ENCODE measurements around the gene TMPRSS11E.
"Not testable (repeated sequence)": the region's sequence is repeated elsewhere in the genome, so short reads cannot be mapped to it uniquely, and the experiment has no call there.

Gene TMPRSS11E

DNA sequence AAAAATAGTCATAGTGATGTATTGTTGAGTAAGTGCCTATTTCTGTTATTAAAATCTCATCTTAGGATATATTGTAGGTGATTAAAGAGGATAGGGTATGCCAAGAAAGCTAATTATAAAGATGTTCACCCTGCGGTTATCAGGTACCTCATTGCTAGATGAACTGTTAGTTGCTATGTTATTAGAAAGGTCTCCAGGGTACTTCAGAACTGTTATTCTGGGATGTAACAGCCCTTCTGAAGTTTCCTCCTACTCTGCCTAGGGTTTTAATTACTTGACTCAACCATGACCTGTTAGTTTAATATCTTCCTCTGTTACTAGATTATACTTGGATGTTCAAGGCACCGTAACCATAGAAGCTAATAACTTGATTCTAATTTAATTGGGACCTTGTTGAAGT, 15.4 kb downstream of the TMPRSS11E start:
- no peak for DNase-seq (ENCODE audit: low spot score)

GRCh38 chr4:68463796-68464195, 16.5 kb downstream of the TMPRSS11E start:
- DNase-seq (ENCODE audit: low spot score), result no peak

DNA sequence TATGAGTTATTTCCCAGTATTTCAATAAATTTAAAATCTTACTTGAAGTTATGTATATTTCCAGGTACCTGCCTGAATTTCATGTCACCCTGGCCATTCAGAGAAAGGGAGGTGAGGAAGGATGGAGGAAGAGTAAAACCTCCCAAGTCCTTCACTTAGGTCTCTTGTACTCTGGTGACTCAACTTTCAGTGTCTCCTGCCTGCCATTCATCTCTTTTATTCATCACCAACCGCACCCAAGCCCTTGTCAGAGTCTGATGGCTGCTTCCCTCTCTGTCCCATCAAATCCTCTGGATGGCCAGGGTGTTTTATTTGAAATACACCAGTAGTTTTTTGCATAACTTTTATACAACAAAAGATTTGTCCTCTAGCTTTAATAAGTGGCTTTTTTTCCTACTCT, 17.8 kb downstream of the TMPRSS11E start:
- no peak for DNase-seq (ENCODE audit: low spot score)

DNA sequence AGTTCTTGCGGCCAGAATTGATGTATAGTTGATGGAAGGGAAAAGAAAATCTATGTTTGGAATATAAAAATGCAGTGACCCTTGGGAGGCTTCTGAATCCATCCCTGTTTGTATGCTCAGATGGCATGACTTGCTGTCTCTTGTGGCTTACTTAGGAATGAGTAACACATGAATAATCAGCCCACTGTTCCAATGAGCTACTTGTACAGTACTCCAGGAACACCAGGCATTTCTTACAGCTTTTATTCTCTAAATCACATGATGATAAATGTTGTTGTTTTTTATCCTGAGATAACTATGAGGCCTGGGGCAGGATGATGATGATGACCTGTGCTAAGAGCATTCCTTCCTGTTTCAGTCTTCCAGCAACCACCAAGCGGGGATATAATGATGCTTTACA, 18.9 kb downstream of the TMPRSS11E start:
- DNase-seq (ENCODE audit: low spot score), result no peak

DNA sequence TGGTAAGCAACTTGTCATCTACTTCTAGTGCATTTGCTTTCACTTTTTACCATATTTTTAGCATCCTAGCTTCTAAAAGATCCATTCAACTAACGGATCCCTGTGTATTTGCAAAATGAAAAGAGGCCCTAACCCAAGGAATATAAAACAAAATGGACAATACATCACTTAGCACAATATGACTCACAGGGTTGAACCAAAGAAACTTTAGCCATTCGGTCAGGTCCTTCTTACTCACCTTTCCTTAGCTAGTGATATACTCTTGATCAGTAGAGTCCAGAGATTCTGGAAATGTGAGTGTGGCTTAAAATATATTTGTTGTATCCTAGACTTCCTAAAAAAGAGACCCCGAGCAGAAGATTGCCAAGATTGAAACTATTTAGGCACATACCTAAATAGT, 19.5 kb downstream of the TMPRSS11E start:
- DNase-seq (ENCODE audit: low spot score), result no peak

- no peak for DNase-seq (ENCODE audit: low spot score)
Measured at GRCh38 chr4:68469482-68469881, 22.2 kb downstream of the TMPRSS11E start.

DNA sequence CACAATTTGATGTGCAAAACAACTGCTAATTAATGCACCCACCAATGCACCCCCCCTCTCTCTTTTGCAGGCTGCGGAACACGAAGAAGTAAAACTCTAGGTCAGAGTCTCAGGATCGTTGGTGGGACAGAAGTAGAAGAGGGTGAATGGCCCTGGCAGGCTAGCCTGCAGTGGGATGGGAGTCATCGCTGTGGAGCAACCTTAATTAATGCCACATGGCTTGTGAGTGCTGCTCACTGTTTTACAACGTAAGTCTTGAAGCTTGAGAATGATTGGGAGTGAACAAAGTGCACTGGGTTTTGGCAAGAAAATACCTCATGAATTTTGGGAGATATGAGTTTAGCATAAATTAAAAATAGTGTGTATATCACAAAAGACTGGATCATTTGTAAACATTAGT, 28.9 kb downstream of the TMPRSS11E start:
- DNase-seq (ENCODE audit: low spot score), result no peak

DNA sequence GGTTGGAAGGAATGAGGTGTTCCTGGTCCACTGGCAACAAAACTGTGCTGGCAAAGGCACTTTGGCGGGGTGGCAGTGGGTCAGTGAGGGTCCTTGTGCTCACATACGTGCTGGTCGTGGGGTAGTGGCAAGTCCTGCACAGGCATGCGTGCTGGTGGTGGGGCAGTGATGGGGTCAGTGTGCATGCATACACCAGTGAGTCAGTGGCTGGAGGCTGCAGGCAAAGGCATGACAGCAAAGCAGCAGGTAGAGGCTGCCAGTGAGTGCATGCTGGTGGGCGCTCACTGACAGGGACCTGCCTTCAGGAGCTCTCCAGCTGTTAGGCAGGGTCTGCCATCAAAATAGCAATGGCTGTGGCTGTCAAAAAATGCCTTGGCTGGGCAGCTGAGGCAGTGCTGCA, 42.1 kb downstream of the TMPRSS11E start:
- DNase-seq (ENCODE audit: low spot score), result no peak

DNA sequence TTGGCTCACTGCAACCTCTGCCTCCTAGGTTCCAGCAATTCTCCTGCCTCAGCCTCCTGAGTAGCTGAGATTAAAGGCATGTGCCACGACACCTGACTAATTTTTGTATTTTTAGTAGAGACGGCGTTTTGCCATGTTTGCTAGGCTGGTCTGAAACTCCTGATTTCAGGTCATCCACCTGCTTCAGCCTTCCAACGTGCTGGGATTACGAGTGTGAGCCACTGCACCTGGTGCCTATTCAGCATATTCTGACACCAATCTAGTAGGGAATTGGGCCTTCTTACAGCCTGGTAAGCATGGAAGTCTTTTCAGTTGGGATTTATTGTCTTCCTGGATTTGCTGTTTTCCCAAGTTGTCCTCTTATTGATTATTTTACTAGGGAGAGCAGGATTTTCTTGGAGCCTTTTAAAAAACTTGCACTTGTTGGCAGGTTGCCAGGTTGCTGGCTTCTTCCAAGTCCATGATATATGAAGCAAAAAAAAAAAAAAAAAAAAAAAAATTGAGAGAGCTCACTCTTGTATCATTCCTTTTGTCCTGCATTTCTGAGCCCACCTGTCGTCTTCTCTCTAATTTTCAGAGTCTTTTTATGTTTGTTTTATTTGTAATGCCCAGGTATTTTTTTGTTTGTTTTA, 43.7 kb downstream of the TMPRSS11E start:
- DNase-seq (ENCODE audit: low spot score), result no peak

DNA sequence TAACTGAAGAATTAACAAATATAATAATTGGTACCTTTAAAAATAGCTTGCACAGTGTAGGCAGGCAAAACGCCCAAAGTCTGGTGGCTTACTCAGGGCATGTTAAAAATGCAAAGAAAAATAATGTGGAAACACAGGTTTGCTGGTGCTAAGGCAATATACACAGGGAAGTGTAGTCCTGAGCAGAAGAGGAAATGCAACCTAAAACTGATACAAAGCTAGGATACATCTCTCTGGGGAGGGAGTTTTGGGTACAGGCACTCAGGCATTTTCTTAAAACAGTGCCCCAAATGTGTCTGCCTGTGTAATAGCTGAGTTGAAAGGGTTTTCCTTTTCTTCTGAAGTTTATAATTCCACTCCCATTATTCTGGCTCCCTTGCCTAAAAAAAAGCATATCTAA, 47.4 kb downstream of the TMPRSS11E start:
- no peak for DNase-seq (ENCODE audit: low spot score)

- DNase-seq (ENCODE audit: low spot score), result peak; percentile 76
Measured at GRCh38 chr4:68498413-68499007, 51.2 kb downstream of the TMPRSS11E start.

DNA sequence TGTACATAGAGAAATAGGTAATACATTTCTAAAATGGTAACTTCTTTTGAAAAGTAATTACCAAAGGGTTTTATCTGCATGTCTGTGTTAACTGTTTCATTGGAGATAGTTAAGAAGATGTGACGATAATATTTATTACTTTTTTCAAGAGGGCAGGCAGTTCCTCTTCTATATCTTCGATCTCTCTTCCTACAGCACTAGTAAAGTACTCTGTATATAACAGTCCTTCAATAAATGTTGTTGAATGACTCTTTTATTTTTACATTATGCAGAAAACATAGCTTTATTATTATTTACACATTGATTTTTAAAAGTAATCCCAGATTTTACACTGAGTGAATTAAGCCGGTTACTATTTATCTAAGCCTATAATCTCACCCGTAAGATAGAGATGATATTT, 51.8 kb downstream of the TMPRSS11E start:
- DNase-seq (ENCODE audit: low spot score), result no peak

DNA sequence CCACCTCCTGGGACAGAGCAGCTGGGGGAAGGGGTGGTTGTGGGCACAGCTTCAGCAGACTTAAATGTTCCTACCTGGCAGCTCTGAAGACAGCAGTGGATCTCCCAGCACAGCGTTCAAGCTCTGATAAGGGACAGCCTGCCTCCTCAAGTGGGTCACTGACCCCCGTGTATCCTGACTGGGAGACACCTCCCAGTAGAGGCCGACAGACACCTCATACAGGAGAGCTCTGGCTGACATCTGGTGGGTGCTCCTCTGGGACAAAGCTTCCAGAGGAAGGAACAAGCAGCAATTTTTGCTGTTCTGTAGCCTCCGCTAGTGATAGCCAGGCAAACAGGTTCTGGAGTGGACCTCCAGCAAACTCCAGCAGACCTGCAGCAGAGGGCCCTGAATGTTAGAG, 56.2 kb downstream of the TMPRSS11E start:
- DNase-seq (ENCODE audit: low spot score), result not testable (repeated sequence)

- DNase-seq (ENCODE audit: low spot score), result peak; percentile 30
Measured at GRCh38 chr4:68504836-68505235, 57.6 kb downstream of the TMPRSS11E start.

- DNase-seq (ENCODE audit: low spot score), result not testable (repeated sequence)
Measured at GRCh38 chr4:68505452-68505851, 58.2 kb downstream of the TMPRSS11E start.

- DNase-seq (ENCODE audit: low spot score), result no peak
Measured at GRCh38 chr4:68518889-68519288, 71.6 kb downstream of the TMPRSS11E start.

GRCh38 chr4:68520985-68521384, 73.7 kb downstream of the TMPRSS11E start:
- no peak for DNase-seq (ENCODE audit: low spot score)

GRCh38 chr4:68522232-68522631, 75.0 kb downstream of the TMPRSS11E start:
- DNase-seq (ENCODE audit: low spot score), result not testable (repeated sequence)

- DNase-seq (ENCODE audit: low spot score), result no peak
Measured at GRCh38 chr4:68535974-68536373, 88.7 kb downstream of the TMPRSS11E start.

GRCh38 chr4:68536375-68536774, 89.1 kb downstream of the TMPRSS11E start:
- no peak for DNase-seq (ENCODE audit: low spot score)

DNA sequence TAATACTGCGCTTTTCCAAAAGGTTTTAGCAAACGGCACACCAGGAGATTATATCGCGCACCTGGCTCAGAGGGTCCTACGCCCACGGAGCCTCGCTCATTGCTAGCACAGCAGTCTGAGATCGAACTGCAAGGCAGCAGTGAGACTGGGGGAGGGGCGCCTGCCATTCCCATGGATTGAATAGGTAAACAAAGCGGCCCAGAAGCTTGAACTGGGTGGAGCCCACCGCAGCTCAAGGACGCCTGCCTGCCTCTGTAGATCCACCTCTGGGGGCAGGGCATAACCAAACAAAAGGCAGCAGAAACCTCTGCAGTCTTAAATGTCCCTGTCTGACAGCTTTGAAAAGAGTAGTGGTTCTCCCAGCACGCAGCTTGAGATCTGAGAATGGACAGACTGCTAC, 95.5 kb downstream of the TMPRSS11E start:
- not testable (repeated sequence) for DNase-seq (ENCODE audit: low spot score)

Measured in NAMALWA (cell line).